ENCODE measurements around the gene SPRR2F. TPM values are rescaled to one million over a fixed set of nuclear protein-coding genes. Genes with fewer than 3 reads are reported as not detected.

SPRR2F gene, protein sequence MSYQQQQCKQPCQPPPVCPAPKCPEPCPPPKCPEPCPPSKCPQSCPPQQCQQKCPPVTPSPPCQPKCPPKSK
- not detected for total RNA-seq
- long read RNA-seq, result 0 reads

GRCh38 chr1:153113416-153113815 lies at the start of gene SPRR2F:
Gene SPRR2F (minus strand): TSS chr1:153113516. CDS start chr1:153112733, 783 bp downstream.
- intact Hi-C loops (cut with DNase I), result no loop called here
- H3K4me3 ChIP-seq, result no peak within 1 kb of the TSS
- H3K27ac ChIP-seq, result no peak within 1 kb of the TSS
- no peaks in the 10 kb centered on the region for H3K9me3 ChIP-seq
- DNase-seq (no peak), ATAC-seq (no peak)
- H3K4me1 ChIP-seq, result no peaks in the 10 kb centered on the region
- no peak for TF ChIP-seq CTCF (IDR thresholded peaks at IDR 0.05)
- H3K27me3 ChIP-seq (ENCODE audit: low read depth), result no peaks in the 10 kb centered on the region
- no peaks in the 10 kb centered on the region for H3K36me3 ChIP-seq

DNA sequence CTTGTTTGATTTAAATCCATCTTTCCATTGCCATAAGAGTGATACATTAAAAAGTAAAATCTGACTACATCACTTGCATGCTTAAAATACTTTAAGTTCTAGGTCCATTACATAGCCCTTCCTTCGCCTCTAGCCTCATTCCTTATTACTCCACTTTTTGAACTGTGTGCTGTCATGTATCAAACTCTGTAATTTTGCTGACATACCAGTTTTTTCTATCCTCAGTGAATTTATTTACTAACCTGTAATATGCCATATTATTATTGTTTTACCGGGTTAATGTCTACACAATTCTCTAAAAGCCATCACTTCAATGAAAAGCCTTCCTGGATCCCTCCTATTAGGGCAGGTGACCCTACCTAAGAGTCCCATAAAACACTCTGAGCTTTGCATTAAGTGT lies 42.2 kb upstream of the SPRR2F start:
- Histone ChIP-seq H3K27ac (no peak overlapping the region), H3K36me3 (no peaks in the 10 kb centered on the region), H3K4me3 (no peak overlapping the region), H3K27me3 (ENCODE audit: low read depth) (no peaks in the 10 kb centered on the region), H3K9me3 (peaks cover 8% of the 10 kb centered on the region), H3K4me1 (no peaks in the 10 kb centered on the region)
- no peak for DNase-seq
- ATAC-seq, result no peak
- intact Hi-C loops (cut with DNase I), result no loop called here
- no peak for TF ChIP-seq CTCF (IDR thresholded peaks at IDR 0.05)

- DNase-seq, result no peak
- no peaks in the 10 kb centered on the region for H3K9me3 ChIP-seq
- H3K27ac ChIP-seq, result no peak overlapping the region
- no peaks in the 10 kb centered on the region for H3K4me1 ChIP-seq
- no peak overlapping the region for H3K4me3 ChIP-seq
- intact Hi-C loops (cut with DNase I), result no loop called here
- ATAC-seq, result no peak
- no peaks in the 10 kb centered on the region for H3K36me3 ChIP-seq
- H3K27me3 ChIP-seq (ENCODE audit: low read depth), result no peaks in the 10 kb centered on the region
- no peak for TF ChIP-seq CTCF (IDR thresholded peaks at IDR 0.05)
Measured at GRCh38 chr1:153152481-153152880, 39.2 kb upstream of the SPRR2F start.

DNA sequence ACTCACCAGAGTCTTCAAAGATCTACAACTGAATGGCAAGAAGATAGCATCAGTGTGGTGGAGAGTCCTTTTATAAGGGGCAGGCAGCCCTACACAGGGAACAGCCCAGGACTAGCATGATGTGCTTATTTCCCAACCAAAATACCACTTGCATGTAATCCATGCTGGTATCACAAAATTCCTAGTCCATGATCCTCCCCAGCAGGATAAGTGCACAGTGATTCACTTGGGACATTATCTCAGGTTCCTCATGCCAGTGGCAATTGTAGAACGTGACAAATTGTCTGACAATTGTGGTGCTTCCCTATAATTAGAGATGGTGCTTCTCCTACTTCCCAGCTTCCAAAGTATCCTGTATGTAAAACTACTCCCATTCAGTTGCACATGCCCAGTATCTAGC lies 37.5 kb upstream of the SPRR2F start, which contains the start of gene SPRR2G:
Gene SPRR2G (minus strand): TSS at position 45 of the 400 bp plus-strand sequence. CDS start 780 bp downstream, outside the sequence.
- ATAC-seq, result no peak
- TF ChIP-seq CTCF (IDR thresholded peaks at IDR 0.05), result no peak
- no peaks in the 10 kb centered on the region for H3K36me3 ChIP-seq
- no peak for DNase-seq
- H3K27me3 ChIP-seq (ENCODE audit: low read depth), result no peaks in the 10 kb centered on the region
- no peak within 1 kb of the TSS for H3K27ac ChIP-seq
- no peaks in the 10 kb centered on the region for H3K9me3 ChIP-seq
- intact Hi-C loops (cut with DNase I), result no loop called here
- no peaks in the 10 kb centered on the region for H3K4me1 ChIP-seq
- no peak within 1 kb of the TSS for H3K4me3 ChIP-seq

- intact Hi-C loops (cut with DNase I), result no loop called here
- H3K36me3 ChIP-seq, result no peaks in the 10 kb centered on the region
- H3K4me3 ChIP-seq, result no peak overlapping the region
- no peak for DNase-seq
- TF ChIP-seq CTCF (IDR thresholded peaks at IDR 0.05), result no peak
- ATAC-seq, result no peak
- no peaks in the 10 kb centered on the region for H3K4me1 ChIP-seq
- H3K27ac ChIP-seq, result no peak overlapping the region
- peaks cover 5% of the 10 kb centered on the region for H3K27me3 ChIP-seq (ENCODE audit: low read depth)
- no peaks in the 10 kb centered on the region for H3K9me3 ChIP-seq
Measured at GRCh38 chr1:153141377-153141776, 28.1 kb upstream of the SPRR2F start.
